ENCODE measurements around the gene TRIM41. TPM values are rescaled to one million over a fixed set of nuclear protein-coding genes. Genes with fewer than 3 reads are reported as not detected.

Gene TRIM41
- total and polyA plus RNA-seq, 2 experiments from 2014 or later = 6.2 to 8.7 TPM

GRCh38 chr5:181217803-181218062 lies 5.3 kb upstream of the TRIM41 start (continued):
- TF ChIP-seq, protein P1, sequence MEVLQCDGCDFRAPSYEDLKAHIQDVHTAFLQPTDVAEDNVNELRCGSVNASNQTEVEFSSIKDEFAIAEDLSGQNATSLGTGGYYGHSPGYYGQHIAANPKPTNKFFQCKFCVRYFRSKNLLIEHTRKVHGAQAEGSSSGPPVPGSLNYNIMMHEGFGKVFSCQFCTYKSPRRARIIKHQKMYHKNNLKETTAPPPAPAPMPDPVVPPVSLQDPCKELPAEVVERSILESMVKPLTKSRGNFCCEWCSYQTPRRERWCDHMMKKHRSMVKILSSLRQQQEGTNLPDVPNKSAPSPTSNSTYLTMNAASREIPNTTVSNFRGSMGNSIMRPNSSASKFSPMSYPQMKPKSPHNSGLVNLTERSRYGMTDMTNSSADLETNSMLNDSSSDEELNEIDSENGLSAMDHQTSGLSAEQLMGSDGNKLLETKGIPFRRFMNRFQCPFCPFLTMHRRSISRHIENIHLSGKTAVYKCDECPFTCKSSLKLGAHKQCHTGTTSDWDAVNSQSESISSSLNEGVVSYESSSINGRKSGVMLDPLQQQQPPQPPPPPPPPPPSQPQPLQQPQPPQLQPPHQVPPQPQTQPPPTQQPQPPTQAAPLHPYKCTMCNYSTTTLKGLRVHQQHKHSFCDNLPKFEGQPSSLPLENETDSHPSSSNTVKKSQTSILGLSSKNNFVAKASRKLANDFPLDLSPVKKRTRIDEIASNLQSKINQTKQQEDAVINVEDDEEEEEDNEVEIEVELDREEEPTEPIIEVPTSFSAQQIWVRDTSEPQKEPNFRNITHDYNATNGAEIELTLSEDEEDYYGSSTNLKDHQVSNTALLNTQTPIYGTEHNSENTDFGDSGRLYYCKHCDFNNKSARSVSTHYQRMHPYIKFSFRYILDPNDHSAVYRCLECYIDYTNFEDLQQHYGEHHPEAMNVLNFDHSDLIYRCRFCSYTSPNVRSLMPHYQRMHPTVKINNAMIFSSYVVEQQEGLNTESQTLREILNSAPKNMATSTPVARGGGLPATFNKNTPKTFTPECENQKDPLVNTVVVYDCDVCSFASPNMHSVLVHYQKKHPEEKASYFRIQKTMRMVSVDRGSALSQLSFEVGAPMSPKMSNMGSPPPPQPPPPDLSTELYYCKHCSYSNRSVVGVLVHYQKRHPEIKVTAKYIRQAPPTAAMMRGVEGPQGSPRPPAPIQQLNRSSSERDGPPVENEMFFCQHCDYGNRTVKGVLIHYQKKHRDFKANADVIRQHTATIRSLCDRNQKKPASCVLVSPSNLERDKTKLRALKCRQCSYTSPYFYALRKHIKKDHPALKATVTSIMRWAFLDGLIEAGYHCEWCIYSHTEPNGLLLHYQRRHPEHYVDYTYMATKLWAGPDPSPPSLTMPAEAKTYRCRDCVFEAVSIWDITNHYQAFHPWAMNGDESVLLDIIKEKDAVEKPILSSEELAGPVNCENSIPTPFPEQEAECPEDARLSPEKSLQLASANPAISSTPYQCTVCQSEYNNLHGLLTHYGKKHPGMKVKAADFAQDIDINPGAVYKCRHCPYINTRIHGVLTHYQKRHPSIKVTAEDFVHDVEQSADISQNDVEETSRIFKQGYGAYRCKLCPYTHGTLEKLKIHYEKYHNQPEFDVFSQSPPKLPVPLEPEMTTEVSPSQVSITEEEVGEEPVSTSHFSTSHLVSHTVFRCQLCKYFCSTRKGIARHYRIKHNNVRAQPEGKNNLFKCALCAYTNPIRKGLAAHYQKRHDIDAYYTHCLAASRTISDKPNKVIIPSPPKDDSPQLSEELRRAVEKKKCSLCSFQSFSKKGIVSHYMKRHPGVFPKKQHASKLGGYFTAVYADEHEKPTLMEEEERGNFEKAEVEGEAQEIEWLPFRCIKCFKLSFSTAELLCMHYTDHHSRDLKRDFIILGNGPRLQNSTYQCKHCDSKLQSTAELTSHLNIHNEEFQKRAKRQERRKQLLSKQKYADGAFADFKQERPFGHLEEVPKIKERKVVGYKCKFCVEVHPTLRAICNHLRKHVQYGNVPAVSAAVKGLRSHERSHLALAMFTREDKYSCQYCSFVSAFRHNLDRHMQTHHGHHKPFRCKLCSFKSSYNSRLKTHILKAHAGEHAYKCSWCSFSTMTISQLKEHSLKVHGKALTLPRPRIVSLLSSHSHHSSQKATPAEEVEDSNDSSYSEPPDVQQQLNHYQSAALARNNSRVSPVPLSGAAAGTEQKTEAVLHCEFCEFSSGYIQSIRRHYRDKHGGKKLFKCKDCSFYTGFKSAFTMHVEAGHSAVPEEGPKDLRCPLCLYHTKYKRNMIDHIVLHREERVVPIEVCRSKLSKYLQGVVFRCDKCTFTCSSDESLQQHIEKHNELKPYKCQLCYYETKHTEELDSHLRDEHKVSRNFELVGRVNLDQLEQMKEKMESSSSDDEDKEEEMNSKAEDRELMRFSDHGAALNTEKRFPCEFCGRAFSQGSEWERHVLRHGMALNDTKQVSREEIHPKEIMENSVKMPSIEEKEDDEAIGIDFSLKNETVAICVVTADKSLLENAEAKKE (CRISPR knock-in tag; IDR thresholded peaks at IDR 0.05) = no peak
- no peak for TF ChIP-seq EZH2 (IDR thresholded peaks at IDR 0.05; ENCODE audit: low read depth, unreplicated experiment)
- no peak for TF ChIP-seq CREB1 (CRISPR knock-in tag; IDR thresholded peaks at IDR 0.05; ENCODE audit: low read depth)
- TF ChIP-seq, protein P2, sequence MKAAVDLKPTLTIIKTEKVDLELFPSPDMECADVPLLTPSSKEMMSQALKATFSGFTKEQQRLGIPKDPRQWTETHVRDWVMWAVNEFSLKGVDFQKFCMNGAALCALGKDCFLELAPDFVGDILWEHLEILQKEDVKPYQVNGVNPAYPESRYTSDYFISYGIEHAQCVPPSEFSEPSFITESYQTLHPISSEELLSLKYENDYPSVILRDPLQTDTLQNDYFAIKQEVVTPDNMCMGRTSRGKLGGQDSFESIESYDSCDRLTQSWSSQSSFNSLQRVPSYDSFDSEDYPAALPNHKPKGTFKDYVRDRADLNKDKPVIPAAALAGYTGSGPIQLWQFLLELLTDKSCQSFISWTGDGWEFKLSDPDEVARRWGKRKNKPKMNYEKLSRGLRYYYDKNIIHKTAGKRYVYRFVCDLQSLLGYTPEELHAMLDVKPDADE (IDR thresholded peaks at IDR 0.05) = no peak
- no peak for TF ChIP-seq NANOG (IDR thresholded peaks at IDR 0.05; ENCODE audit: borderline replicate concordance)
- no peak for TF ChIP-seq ZNF114 (CRISPR knock-in tag; IDR thresholded peaks at IDR 0.05)
- no peak for TF ChIP-seq EZH2phosphoT487 (IDR thresholded peaks at IDR 0.05; ENCODE audit: unreplicated experiment)

GRCh38 chr5:181218795-181219124 lies 4.3 kb upstream of the TRIM41 start:
- Histone ChIP-seq H3K27ac (ENCODE audit: low read depth) (no peak overlapping the region), H3K9me2 (ENCODE audit: insufficient read depth) (no peaks in the 10 kb centered on the region), H2AFZ (no peak overlapping the region), H3K4me2 (peak overlapping the region; percentile 45), H3K4me1 (ENCODE audit: insufficient read depth) (peaks cover 3% of the 10 kb centered on the region; the same call in 1 of the 2 replicates), H3F3A (replicated peaks; ENCODE audit: low read depth) (peaks cover 17% of the 10 kb centered on the region), H3K79me2 (replicated peaks; ENCODE audit: insufficient read depth) (no peaks in the 10 kb centered on the region), H4K20me1 (replicated peaks; ENCODE audit: insufficient read depth) (no peaks in the 10 kb centered on the region), H3K36me3 (ENCODE audit: insufficient read depth) (no peaks in the 10 kb centered on the region), H3K27me3 (ENCODE audit: insufficient read depth) (peaks cover 12% of the 10 kb centered on the region), H3K4me3 (peak overlapping the region; percentile 63)
- DNase-seq (ENCODE audit: low spot score) (peak; percentile 33), ATAC-seq (no peak)
- H3K4me1 Mint-ChIP-seq = peaks cover 12% of the 10 kb centered on the region
- H3K4me3 Mint-ChIP-seq = peak overlapping the region; percentile 83
- H3K9me3 Mint-ChIP-seq = peaks cover 16% of the 10 kb centered on the region
- peaks cover 12% of the 10 kb centered on the region; the same call in 1 of the 3 replicates for H3K36me3 Mint-ChIP-seq (ENCODE audit: low read depth)
- H3K27ac Mint-ChIP-seq = no peak overlapping the region
- H3K27me3 Mint-ChIP-seq (ENCODE audit: insufficient read depth, low read depth, poor library complexity) = peaks cover 63% of the 10 kb centered on the region
- TF ChIP-seq EZH2 (IDR thresholded peaks at IDR 0.05; ENCODE audit: low read depth, unreplicated experiment) (no peak), POLR2AphosphoS5 (IDR thresholded peaks at IDR 0.05; ENCODE audit: low read depth) (no peak), EZH2phosphoT487 (IDR thresholded peaks at IDR 0.05; ENCODE audit: unreplicated experiment) (no peak), ZNF114 (CRISPR knock-in tag; IDR thresholded peaks at IDR 0.05) (no peak), JUNB (IDR thresholded peaks at IDR 0.05; ENCODE audit: unreplicated experiment) (no peak)
- TF ChIP-seq, protein P2 (IDR thresholded peaks at IDR 0.05) = no peak
- TF ChIP-seq, protein P3, sequence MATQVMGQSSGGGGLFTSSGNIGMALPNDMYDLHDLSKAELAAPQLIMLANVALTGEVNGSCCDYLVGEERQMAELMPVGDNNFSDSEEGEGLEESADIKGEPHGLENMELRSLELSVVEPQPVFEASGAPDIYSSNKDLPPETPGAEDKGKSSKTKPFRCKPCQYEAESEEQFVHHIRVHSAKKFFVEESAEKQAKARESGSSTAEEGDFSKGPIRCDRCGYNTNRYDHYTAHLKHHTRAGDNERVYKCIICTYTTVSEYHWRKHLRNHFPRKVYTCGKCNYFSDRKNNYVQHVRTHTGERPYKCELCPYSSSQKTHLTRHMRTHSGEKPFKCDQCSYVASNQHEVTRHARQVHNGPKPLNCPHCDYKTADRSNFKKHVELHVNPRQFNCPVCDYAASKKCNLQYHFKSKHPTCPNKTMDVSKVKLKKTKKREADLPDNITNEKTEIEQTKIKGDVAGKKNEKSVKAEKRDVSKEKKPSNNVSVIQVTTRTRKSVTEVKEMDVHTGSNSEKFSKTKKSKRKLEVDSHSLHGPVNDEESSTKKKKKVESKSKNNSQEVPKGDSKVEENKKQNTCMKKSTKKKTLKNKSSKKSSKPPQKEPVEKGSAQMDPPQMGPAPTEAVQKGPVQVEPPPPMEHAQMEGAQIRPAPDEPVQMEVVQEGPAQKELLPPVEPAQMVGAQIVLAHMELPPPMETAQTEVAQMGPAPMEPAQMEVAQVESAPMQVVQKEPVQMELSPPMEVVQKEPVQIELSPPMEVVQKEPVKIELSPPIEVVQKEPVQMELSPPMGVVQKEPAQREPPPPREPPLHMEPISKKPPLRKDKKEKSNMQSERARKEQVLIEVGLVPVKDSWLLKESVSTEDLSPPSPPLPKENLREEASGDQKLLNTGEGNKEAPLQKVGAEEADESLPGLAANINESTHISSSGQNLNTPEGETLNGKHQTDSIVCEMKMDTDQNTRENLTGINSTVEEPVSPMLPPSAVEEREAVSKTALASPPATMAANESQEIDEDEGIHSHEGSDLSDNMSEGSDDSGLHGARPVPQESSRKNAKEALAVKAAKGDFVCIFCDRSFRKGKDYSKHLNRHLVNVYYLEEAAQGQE (IDR thresholded peaks at IDR 0.05; ENCODE audit: unreplicated experiment) = no peak

All from GM23338 (cell line).